HT1080 (cell line): ENCODE data around the gene PYDC1. TPM values are rescaled to one million over a fixed set of nuclear protein-coding genes. Genes with fewer than 3 reads are reported as not detected.
"Not testable (repeated sequence)": the region's sequence is repeated elsewhere in the genome, so short reads cannot be mapped to it uniquely, and the experiment has no call there.

Source experiments
- DNase-seq: peaks from one replicate; pipeline ENCODE4 v3.0.0-alpha.2; 2015; ENCODE audit warnings: low read depth
- polyA plus RNA-seq, 2 experiments: library from polyadenylated mRNA; depleted of rRNA; stranded (reverse); fragments of >200 nt; gene quantifications; 2 replicates each; pipeline ENCODE4 v1.2.3, GENCODE V29; 2015
- total RNA-seq: library from RNA; depleted of rRNA; stranded (reverse); fragments of >200 nt; shearing (Covaris generic); gene quantifications from 2 replicates; pipeline ENCODE4 v1.2.3, GENCODE V29; 2014; rRNA removed

Gene PYDC1
- not detected in 2 replicates for total RNA-seq
- polyA plus RNA-seq (2015; cell fraction: cytosol; rRNA removed): not detected in 2 replicates
- polyA plus RNA-seq (2015; cell fraction: nucleus; rRNA removed): not detected in 2 replicates

DNA sequence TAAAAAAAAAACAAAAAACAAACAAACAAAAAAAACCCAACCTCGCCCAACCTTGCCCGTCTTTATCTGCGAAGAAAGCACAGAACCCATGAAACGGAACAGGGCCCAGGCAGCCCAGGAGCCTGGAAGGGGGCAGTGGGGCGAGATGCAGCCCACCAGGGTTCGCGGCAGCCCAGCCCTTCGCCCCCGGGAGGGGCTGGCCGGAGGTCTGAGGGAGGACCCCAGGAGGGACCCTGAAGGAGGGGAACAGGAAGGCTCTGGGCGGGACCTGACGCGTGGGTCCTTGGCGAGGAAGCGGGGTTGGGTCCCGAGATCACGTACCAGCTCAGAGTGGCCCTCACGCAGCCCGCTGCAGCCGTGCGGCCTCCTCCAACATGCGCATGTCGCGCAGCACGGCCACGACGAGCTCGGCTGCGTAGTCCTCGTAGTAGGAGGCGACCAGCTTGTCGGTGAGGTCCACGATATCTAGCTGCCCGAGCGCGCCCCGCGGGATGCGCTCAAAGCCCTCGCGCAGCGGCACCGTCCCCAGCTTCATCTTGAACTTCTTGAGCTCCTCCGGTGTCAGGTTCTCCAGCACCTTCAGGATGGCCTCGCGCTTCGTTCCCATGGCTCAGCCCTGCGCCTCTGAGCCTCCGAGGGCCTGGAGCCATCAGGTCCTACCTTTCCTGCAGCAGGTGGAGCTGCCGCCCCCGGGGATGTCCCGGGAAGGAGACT, at the start of gene PYDC1:
TSS of gene PYDC1 (minus strand) at position 714 of the 714 bp plus-strand sequence. CDS start at position 607, 107 bp downstream.
- DNase-seq: no peak

- peak; percentile 64 for DNase-seq
Observed at GRCh38 chr16:31265329-31266245, 48.7 kb upstream of the PYDC1 start.

DNA sequence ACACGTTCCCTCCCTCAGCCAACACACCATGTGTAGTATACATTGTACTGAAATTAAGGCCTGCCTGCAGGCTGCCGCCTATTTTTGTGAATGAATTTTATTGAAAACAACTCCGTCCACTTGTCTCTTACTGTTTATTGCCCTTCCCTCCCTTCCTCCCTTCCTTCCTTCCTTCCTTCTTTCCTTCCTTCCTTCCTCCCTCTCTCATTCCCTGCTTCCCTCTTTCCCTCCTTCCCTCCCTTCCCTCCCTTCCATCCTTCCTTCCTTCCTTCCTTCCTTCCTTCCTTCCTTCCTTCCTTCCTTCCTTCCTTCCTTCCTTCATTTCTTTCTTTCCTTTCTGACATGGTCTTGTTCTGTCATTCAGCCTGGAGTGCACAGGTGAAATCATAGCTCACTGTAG, 45.1 kb upstream of the PYDC1 start:
- DNase-seq: no peak

- no peak for DNase-seq
Observed at GRCh38 chr16:31260136-31260931, 43.4 kb upstream of the PYDC1 start.

DNA sequence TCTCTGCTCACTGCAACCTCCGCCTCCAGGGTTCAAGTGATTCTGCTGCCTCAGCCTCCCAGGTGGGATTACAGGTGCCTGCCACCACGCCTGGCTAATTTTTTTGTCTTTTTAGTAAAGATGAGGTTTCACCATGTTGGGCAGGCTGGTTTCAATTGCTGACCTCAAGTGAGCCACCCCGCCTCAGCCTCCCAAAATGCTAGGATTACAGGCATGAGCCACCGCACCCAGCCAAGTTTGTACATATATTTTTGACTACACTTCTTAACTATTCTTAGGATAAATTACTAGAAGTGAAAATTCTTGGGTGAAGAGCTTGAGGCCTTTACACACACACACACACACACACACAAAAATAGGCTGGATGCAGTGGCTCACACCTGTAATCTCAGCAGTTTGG, 41.4 kb upstream of the PYDC1 start:
- no peak for DNase-seq

- no peak for DNase-seq
Observed at GRCh38 chr16:31256466-31256865, 39.5 kb upstream of the PYDC1 start.

DNA sequence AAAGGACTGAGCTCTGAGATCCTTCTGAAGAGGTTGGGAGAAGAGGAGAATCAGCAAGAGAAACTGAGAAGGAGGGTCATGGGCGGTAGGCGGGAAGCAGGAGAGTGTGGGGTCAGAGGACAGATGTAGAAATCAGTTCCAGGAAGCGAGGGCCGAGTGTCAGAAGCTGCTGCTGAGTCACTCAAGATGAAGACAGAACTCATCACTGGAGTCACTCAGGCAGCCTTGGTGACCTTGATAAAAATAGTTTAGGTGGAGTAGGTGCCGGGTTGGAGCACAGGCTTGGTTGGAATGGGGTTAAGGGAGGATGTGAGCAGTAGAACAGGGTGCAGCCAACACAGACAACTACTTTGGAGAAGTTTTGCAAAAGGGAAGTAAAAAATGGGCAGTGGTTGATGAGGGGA, 36.7 kb upstream of the PYDC1 start:
- DNase-seq: peak; percentile 12

DNA sequence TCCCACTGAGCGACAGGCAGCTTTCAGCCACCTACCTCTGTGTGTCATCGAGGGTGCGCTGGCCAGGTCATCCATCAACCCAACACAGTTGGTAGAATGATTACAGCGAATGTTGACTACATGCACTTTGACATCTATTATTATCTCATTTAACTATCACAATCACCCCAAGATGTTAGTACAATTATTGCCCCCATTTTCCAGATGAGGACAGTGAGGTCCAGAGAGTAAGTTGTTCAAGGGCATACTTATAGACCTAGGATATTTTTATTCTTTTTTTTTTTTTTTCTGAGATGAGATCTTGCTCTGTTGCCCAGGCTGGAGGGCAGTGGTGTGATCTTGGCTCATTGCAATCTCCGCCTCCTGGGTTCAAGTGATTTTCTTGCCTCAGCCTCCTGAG, 34.5 kb upstream of the PYDC1 start:
- no peak for DNase-seq

DNA sequence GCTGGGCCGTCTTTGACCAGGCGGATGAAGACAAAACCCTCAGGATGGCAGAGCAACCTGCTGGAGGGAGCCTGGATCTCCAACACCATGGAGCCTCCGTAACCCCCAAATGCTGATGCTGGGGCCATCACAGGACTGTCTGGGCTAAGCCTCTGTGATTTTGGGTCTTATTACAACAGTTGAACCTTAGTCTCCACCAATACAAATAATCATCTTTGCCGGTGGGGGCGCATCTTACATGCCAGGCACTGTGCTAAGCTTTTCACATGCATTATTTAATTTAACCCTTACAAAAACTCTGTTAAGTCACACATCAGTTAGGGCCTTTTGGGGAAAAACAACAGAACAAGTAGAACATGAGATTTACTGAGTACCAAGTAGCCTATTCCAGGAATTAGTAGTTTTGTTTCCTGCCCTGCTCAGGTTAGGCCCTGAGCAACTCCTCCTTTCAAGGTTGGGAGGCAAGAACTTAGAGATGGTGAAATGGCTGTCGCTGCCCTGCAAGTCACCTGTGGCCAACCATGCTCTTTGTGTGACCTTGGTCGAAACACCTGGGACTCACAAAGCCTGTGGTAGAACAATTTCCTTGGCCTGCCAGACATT, 33.9 kb upstream of the PYDC1 start:
- DNase-seq: no peak

DNA sequence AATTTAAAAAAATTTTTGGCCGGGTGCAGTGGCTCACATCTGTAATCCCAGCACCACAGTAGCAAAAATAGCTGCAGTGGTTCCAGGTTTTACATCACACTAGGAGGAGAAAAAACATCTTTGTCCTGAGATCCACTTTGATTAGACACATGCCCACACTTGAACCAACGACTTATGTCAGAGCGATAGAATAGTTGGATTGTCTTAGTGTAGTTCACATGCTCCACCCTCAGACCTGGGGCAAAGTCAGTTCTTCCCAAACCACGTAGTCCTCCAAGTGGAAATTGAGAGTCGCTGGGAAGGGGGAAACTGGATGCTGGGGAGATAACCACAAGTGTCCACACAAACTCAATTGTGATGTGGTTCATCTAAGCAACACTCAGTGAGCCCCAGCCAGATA, 31.4 kb upstream of the PYDC1 start:
- DNase-seq: no peak

- no peak for DNase-seq
Observed at GRCh38 chr16:31246296-31246695, 29.4 kb upstream of the PYDC1 start.

GRCh38 chr16:31245598-31245997, 28.7 kb upstream of the PYDC1 start:
- not testable (repeated sequence) for DNase-seq

- no peak for DNase-seq
Observed at GRCh38 chr16:31243734-31244670, 27.1 kb upstream of the PYDC1 start.

GRCh38 chr16:31242206-31242605, 25.3 kb upstream of the PYDC1 start:
- no peak for DNase-seq

GRCh38 chr16:31238041-31238440, 21.1 kb upstream of the PYDC1 start:
- DNase-seq: no peak

DNA sequence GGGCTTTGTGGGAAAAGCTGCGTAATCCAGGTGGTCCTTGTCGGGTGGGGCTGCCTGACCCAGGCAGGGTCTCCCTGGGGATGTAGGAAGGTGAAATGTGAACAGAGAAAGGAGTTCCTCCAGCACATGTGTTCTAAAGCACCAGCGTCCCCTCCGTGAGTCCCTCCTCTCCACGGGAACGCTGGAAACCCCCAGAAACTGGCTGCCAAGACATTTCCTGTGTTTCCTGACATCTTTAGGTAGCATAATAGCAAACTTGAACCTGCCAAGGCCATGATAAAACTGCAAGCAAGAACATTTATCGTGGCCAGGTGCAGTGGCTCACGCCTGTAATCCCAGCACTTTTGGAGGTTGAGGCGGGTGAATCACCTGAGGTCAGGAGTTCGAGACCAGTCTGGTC, 12.6 kb upstream of the PYDC1 start:
- DNase-seq: no peak

- DNase-seq: no peak
Observed at GRCh38 chr16:31228206-31228605, 11.3 kb upstream of the PYDC1 start.

DNA sequence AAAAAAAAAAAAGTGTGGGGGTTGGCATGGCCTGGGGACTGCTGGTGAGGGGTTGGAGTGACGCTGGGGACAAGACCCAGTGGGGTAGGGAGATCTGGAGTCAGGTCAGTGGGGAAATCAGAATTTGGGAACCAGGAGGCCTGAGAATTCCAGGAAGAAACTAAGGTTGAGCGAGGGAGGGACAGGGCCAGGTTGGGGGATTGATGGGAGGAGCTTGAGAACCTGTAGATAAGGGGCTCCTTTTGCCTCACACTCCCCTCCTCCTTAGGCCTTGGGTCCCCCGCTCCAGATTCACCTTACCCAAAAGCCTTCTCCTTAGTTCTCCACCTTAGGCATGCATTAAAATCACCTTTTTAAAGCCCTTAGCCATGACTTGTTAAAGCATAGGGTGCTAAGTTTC, 8.3 kb upstream of the PYDC1 start:
- no peak for DNase-seq

GRCh38 chr16:31224092-31224955, 7.4 kb upstream of the PYDC1 start:
- no peak for DNase-seq
